Stimulated activated CD8-positive, alpha-beta memory T cell treated with anti-CD3 and anti-CD28 coated beads, Interleukin-2, amount 100 ng/mL, for 1 hour (primary cell): ENCODE measurements around the gene ARID1A.

Experiments
- DNase-seq, 2 donors: peaks; one replicate each; pipeline ENCODE4 v3.0.0-alpha.2; 2020; ENCODE audit warnings: low read depth in 2 of 2

The ARID1A gene

DNA sequence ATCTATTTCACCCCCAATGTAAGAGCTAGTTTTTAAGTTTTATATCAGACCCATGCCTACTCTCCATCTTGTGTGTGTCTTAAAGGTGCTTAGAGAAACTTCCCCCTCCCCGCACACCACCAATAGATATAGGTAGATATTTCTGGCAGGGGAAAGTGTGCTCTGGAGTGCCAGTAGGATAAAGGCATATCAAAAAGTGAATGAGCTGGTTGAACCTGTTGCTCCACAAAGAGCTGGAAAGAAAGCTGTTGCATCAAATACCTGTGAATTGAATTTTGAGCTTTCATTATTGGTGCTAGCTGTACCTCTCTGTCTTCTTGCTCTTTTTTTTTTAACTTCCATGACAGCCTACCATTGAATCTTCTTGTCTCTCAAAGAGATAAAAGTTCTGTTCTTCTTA is 32.8 kb downstream of the ARID1A start:
- DNase-seq, result no peak

DNA sequence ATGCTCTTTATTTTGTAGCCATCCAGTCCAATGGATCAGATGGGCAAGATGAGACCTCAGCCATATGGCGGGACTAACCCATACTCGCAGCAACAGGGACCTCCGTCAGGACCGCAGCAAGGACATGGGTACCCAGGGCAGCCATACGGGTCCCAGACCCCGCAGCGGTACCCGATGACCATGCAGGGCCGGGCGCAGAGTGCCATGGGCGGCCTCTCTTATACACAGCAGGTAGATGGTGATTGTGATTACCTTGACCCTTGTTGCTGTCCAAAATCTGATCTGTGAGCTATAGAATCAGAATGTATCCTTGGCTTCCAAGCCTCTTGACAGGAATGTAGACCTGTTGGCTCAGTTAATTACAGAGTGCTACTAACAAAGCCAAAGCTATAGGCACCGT is 33.8 kb downstream of the ARID1A start:
- no peak for DNase-seq

- DNase-seq, result no peak
Observed at GRCh38 chr1:26730695-26731094, 34.9 kb downstream of the ARID1A start.

GRCh38 chr1:26731233-26731902 is 35.6 kb downstream of the ARID1A start:
- DNase-seq, result no peak

GRCh38 chr1:26733392-26733791 is 37.6 kb downstream of the ARID1A start:
- no peak for DNase-seq

GRCh38 chr1:26733982-26734381 is 38.2 kb downstream of the ARID1A start:
- DNase-seq, result no peak

DNA sequence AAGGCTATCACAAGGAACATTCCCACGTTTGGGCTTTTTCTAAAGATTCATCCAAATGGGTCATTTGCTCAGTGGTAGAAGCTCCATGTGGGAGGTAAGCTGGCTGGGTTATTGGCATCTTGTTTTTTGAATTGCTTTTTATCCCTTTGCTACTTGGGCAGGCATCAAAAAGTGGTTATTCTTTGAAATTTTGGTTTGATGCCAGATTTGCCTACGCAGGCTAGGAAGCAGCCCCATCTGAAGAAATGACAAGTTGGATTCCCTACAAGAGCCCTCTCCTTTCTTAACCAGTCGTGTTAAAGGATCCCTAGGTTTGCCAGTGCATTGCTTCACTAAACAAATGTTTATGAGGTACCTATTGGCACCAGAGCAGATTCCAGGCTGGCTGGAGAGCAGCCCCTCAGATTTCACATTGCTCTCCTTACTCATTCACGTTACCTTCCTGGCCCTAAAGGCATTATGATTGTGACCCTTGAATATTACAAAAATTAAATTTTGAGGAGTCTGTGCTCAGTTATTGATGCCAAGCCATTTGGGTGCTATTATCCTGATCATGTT is 38.8 kb downstream of the ARID1A start:
- DNase-seq, result no peak

DNA sequence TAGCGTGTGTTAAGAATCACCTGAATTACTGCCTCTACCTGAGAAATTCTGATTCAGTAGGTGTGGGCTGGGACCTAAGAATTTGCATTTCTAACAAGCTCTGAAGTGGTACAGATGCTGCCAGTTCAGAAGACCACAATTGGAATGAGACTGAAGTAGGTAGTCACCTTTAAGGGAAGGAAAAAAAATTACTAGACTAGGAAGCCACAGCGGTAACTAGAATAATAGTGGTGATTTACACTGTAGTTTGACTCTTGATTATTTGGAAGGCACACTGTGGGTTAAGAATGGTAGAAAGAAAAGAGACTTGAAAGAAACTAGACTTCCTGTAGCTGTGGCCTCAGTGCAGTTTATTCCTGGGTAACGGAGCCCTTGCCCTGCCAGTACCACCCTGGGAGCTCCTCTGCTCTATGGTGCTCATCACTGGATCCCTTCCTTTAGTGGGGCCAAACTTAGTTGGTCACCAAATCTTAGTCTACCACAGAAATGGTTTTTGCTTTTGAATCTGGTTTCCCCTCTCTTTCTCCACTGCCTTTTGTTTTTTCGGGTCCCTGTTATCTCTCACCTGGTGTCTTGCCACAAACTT is 43.6 kb downstream of the ARID1A start:
- no peak for DNase-seq

GRCh38 chr1:26740023-26740634 is 44.3 kb downstream of the ARID1A start:
- no peak for DNase-seq

- no peak for DNase-seq
Observed at GRCh38 chr1:26740952-26741351, 45.1 kb downstream of the ARID1A start.

DNA sequence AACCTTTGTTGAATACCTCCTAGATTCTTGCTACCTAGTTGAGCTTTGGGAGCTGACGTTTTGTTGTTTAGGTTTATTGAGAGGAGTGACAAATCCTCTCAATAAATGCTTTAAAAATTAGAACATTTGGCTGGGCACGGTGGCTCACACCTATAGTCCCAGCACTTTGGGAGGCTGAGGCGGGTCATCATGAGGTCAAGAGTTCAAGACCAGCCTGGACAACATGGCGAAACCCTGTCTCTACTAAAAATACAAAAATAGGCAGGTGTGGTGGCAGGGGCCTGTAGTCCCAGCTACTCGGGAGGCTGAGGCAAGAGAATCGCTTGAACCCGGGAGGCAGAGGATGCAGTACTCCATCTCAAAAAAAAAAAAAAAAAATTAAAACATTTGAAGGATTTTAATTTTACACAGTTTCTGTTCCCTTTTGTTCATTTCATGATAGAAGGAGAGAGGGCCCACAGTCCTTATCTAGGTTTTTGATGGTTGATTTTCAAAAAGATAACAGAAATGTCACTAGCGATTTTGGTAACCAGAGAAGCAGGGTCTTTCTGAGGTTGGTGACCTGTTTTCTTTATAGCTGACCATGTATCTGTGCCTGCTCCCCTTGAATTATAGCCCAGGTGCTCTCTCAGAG is 47.7 kb downstream of the ARID1A start:
- no peak for DNase-seq

DNA sequence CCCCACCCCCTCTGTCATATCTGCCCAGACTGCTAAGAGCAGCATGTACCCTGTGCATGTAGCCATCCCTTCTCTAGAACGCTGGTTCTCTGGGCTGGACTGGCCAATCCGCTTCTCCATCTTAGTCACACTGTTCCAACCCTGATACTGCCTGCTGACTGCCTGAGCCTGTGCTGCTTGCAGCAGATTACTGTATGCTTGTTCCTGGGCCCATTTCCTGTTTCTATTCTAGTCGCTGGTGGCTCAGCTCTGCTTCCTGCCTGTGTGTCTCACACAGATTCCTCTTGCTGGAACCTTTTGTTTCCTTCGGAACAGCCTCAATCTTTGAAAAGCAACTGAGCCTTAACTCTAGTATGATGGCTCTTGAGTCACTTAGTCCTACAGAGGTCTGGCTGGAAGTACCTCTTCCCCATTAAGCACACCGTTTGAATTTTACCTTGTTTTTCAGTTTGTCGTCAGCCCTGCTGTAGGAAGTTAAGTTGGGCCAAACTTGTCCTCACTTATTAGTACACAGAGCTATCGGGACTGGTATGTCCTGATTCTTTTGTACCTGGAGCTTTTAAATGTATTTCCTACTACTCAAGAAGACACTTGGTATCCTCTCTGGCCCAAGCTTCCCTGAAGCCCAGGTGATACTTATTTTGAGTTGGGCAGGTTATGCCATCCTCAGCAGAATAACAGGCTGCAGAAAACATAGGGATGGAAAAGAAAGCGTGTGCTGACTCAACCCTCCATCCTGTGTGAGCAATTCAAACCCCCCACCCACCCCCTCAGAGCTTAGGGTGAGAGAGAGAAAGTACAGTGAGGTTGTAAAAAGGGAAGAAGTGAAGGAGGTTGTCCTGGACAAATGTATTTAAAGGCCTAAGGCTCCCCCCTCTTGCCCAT is 48.5 kb downstream of the ARID1A start:
- DNase-seq, result peak; percentile 63

DNA sequence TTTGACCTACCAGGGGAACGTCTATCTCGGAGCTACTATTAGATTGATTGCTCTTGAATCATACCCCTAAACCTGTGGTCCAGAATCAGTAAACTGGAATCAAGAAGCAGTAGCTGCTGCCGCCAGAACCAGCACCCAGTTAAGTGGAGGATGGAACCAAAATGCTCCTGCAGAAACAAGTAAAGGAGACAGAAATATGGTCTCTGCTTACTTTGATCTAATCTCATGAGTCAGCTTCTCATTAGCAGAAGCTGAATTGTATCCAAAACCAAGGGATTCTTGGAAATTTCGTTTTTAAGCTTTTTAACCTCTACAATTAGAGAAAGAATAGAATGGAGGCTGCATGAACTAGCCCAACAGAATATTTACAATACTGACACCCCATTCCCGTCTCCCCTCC is 49.4 kb downstream of the ARID1A start:
- no peak for DNase-seq

- DNase-seq, result no peak
Observed at GRCh38 chr1:26747048-26747447, 51.2 kb downstream of the ARID1A start.

- DNase-seq, result no peak
Observed at GRCh38 chr1:26748351-26748750, 52.5 kb downstream of the ARID1A start.

DNA sequence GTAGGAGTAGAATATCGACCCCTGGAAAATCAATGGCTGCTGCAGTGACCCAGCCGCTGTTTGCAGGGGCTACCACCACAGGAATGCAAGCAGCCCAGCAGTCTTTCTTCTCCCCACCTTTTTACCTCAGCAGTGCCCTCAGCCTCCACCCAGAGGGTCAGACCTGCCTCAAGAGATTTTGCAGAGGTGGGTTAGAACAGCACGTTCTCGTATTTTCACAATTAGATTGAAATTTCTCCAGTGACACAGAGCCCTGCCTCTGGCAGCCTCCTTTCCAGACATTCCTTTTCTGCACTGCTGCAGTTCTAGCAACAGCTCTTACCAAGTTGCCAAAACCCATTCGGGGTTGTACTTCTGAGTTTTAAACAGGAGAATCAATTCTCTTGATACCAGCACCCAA is 53.6 kb downstream of the ARID1A start:
- DNase-seq, result no peak

DNA sequence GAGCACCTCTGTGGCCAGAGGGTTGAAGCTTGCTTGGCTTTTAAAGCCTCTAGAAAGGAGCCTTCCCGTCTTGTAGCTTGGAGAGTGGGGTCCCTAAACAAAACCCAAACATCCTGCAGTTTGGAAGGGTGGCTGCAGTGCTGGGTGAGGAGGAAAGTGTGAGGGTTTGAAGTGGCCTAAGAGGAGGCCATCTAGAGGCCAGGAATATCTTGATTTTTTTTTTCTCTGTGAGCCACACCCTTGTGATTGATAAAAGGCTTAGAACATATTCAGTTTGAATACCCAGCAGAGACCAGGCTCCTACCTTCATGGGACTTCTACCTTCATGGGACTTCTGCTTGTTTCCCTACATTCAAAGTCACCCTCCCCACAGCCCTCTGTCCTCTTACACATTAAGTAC is 54.6 kb downstream of the ARID1A start:
- no peak for DNase-seq

DNA sequence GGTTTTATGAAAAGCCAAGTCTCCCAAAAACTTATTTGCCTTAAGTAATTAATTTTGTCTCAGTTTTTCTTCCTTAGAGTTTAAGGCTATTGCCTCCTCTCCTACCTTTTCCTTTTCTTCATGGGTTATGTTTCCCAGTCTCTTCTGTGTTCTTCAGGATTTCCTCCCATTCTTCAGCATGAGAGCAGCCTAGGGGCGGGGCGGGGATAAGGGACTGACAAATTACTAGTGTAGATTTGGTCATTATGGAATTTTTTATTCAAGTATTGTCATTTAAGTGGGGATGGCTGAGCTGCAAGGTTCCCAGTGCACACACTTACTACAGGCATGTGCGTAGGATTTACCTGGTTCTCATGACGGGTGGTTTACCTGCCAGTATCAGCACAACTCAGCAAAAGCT is 56.7 kb downstream of the ARID1A start:
- DNase-seq, result no peak

GRCh38 chr1:26754086-26754874 is 58.5 kb downstream of the ARID1A start:
- no peak for DNase-seq

DNA sequence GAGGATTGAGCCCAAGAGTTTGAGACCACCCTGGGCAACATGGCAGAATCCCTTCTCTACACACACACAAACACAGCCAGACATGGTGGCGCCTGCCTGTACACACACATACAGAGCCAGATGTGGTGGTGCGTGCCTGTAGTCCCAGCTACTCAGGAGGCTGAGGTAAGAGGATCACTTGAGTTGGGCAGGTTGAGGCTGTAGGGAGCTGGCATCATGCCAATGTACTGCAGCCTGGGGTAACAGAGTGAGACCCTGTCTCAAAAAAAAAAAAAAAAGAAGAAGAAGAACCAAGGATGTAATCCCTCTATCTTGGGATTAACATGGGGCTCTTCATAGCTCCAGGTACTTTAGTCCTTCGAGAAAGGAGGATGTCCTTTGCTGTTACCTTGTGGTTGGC is 62.5 kb downstream of the ARID1A start:
- DNase-seq, result no peak

DNA sequence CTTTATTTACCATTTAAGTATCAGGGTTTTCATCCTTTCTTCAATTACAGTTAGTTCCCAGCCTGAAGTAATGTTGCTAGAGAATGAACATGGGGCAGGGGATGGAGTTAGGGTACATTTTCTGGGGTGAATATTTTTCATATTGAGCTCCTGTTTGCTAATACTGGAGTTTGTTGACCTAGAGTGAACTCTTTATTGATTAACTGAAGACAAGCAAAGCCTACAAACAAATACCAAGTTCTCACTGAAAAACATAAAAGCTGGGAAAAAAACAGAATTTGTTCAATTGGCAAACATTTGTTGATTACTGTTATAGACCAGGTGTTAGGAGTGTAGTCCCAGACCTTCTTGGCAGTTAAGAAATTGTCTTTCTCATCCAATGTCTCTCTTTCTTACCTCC is 63.7 kb downstream of the ARID1A start:
- no peak for DNase-seq
